Liver (tissue), 3 donors: ENCODE results near the gene TTC39A.

Experiments used
- CTCF ChIP-seq: fragments of 150-350 bp; IDR thresholded peaks from 2 replicates; pipeline ENCODE4 v1.5.1; 2017; ENCODE audit warnings: improper control_type of control experiment, low read depth, low read length; ENCODE audit not compliant: missing input control
- JUND ChIP-seq, 2 donors: IDR thresholded peaks; 2 replicates each; pipeline ENCODE4 v1.6.1; 2016; ENCODE audit warnings: antibody characterized with exemption in 2 of 2
- TAF1 ChIP-seq: conservative IDR thresholded peaks from 2 replicates; pipeline ENCODE4 v1.6.1; 2016; ENCODE audit warnings: antibody characterized with exemption, mild to moderate bottlenecking
- donor health status: healthy.
- donor health status: healthy.

GRCh38 chr1:51309291-51309690 is 21.1 kb downstream of the TTC39A start:
- no peak for TF ChIP-seq CTCF
- TF ChIP-seq TAF1: no peak
- TF ChIP-seq JUND (IDR thresholded peaks at IDR 0.05): no peak
